Mesenchymal stem cell (in vitro differentiated cells and primary cell): ENCODE measurements around the gene DKK3.

Experiments
- DNase-seq: peaks from one replicate; pipeline ENCODE4 v3.0.0-alpha.2; 2013
- H2AFZ ChIP-seq: one replicate; pipeline ENCODE4 v1.6.1; 2013; ENCODE audit warnings: low read depth, mild to moderate bottlenecking, control low read depth, inconsistent platforms, low read length, moderate library complexity
- H2AK5ac ChIP-seq: 2 replicates; pipeline ENCODE4 v1.6.1; 2013; ENCODE audit warnings: low read length, moderate library complexity, mild to moderate bottlenecking, inconsistent platforms; ENCODE audit not compliant: severe bottlenecking
- H2BK120ac ChIP-seq: one replicate; pipeline ENCODE4 v1.6.1; 2013; ENCODE audit warnings: low read depth, mild to moderate bottlenecking, inconsistent platforms, low read length, moderate library complexity
- H2BK12ac ChIP-seq, 2 experiments: one replicate each; pipeline ENCODE4 v1.6.1; 2013; ENCODE audit warnings: inconsistent platforms in 2 of 2, low read length in 2 of 2, mild to moderate bottlenecking in 2 of 2, moderate library complexity in 2 of 2, control low read depth in 1 of 2
- H2BK15ac ChIP-seq: one replicate; pipeline ENCODE4 v1.6.1; 2013; ENCODE audit warnings: mild to moderate bottlenecking, low read depth, inconsistent platforms; ENCODE audit not compliant: poor library complexity, severe bottlenecking
- H2BK5ac ChIP-seq: 2 replicates; pipeline ENCODE4 v1.6.1; 2013; ENCODE audit warnings: low read depth, mild to moderate bottlenecking, low read length, control low read depth, inconsistent platforms; ENCODE audit not compliant: poor library complexity, severe bottlenecking
- H3K14ac ChIP-seq, 2 experiments: one replicate each; pipeline ENCODE4 v1.6.1; 2013; ENCODE audit warnings: inconsistent platforms in 2 of 2, low read length in 2 of 2, control low read depth in 1 of 2, mild to moderate bottlenecking in 1 of 2, moderate library complexity in 1 of 2
- H3K18ac ChIP-seq, 2 experiments: one replicate each; pipeline ENCODE4 v1.6.1; 2013; ENCODE audit warnings: inconsistent platforms in 2 of 2, low read length in 2 of 2, control low read depth in 1 of 2, low read depth in 1 of 2, mild to moderate bottlenecking in 1 of 2
- H3K23ac ChIP-seq, 2 experiments: one replicate each; pipeline ENCODE4 v1.6.1; 2013; ENCODE audit warnings: inconsistent platforms in 2 of 2, low read length in 2 of 2, mild to moderate bottlenecking in 2 of 2, moderate library complexity in 2 of 2, control low read depth in 1 of 2
- H3K27ac ChIP-seq: 2 replicates; pipeline ENCODE4 v1.5.1; 2013; ENCODE audit warnings: mild to moderate bottlenecking, moderate library complexity, low read length, control low read depth, inconsistent platforms; ENCODE audit not compliant: poor library complexity, severe bottlenecking
- H3K27me3 ChIP-seq, 2 experiments: 2 replicates each; pipeline versions ENCODE4 v1.6.1 to v1.7.0; 2013; ENCODE audit warnings: low read length in 2 of 2, mild to moderate bottlenecking in 2 of 2, moderate library complexity in 2 of 2, control low read depth in 1 of 2, inconsistent platforms in 1 of 2; ENCODE audit not compliant: control insufficient read depth in 1 of 2, insufficient read depth in 1 of 2
- H3K36me3 ChIP-seq, 2 experiments: 2 replicates each; pipeline versions ENCODE4 v1.6.1 to v1.7.0; 2013; ENCODE audit warnings: low read length in 2 of 2, control low read depth in 1 of 2, inconsistent platforms in 1 of 2, low read depth in 1 of 2, mild to moderate bottlenecking in 1 of 2; ENCODE audit not compliant: insufficient read depth in 2 of 2, control insufficient read depth in 1 of 2
- H3K4ac ChIP-seq, 2 experiments: one replicate each; pipeline ENCODE4 v1.6.1; 2013; ENCODE audit warnings: inconsistent platforms in 2 of 2, low read length in 2 of 2, mild to moderate bottlenecking in 2 of 2, moderate library complexity in 2 of 2, control low read depth in 1 of 2, low read depth in 1 of 2
- H3K4me1 ChIP-seq: 2 replicates; pipeline ENCODE4 v1.6.1; 2013; ENCODE audit warnings: low read depth, low read length, control low read depth; ENCODE audit not compliant: control insufficient read depth, insufficient read depth
- H3K4me2 ChIP-seq: 2 replicates; pipeline ENCODE4 v1.6.1; 2013; ENCODE audit warnings: low read length, mild to moderate bottlenecking, inconsistent platforms; ENCODE audit not compliant: poor library complexity, severe bottlenecking
- H3K4me3 ChIP-seq, 2 experiments: 2 replicates each; pipeline versions ENCODE4 v1.5.1 to v1.7.0; 2013; ENCODE audit warnings: low read length in 2 of 2, mild to moderate bottlenecking in 2 of 2, control low read depth in 1 of 2, low read depth in 1 of 2; ENCODE audit not compliant: insufficient read depth in 1 of 2
- H3K79me1 ChIP-seq: replicated peaks from 2 replicates; pipeline ENCODE4 v1.6.1; 2013; ENCODE audit warnings: mild to moderate bottlenecking, control low read depth, low read length, inconsistent platforms; ENCODE audit not compliant: poor library complexity, severe bottlenecking
- H3K9ac ChIP-seq: 2 replicates; pipeline ENCODE4 v1.7.0; 2013; ENCODE audit warnings: mild to moderate bottlenecking, low read length, moderate library complexity
- H3K9me3 ChIP-seq: 2 replicates; pipeline ENCODE4 v1.7.0; 2013; ENCODE audit warnings: mild to moderate bottlenecking, low read length; ENCODE audit not compliant: control insufficient read depth
- H4K8ac ChIP-seq: one replicate; pipeline ENCODE4 v1.6.1; 2013; ENCODE audit warnings: inconsistent platforms, mild to moderate bottlenecking, low read length, moderate library complexity
- H4K91ac ChIP-seq: one replicate; pipeline ENCODE4 v1.6.1; 2013; ENCODE audit warnings: mild to moderate bottlenecking, low read length, inconsistent platforms
- WGBS: methylation state at CpG from one replicate; pipeline ENCODE4 v1.1.7; 2013; ENCODE audit warnings: mixed read lengths; 5-methylcytosine and 5-hydroxymethylcytosine counted together

DKK3 gene

GRCh38 chr11:11965656-11966353 lies 42.6 kb downstream of the DKK3 start:
- no peak overlapping the region for H3K4me3 ChIP-seq
- H2BK12ac ChIP-seq = no peak overlapping the region
- no peak overlapping the region for H2BK15ac ChIP-seq
- H2AFZ ChIP-seq = no peak overlapping the region
- no peak overlapping the region for H3K14ac ChIP-seq
- H3K4me1 ChIP-seq = peaks cover 7% of the 10 kb centered on the region
- no peaks in the 10 kb centered on the region for H3K27me3 ChIP-seq
- no peak for DNase-seq
- H3K79me1 ChIP-seq = peaks cover 29% of the 10 kb centered on the region
- no peak overlapping the region for H2AK5ac ChIP-seq
- no peaks in the 10 kb centered on the region for H3K9me3 ChIP-seq
- H3K27ac ChIP-seq = no peak overlapping the region
- H3K36me3 ChIP-seq = peaks cover 10 to 74% of the 10 kb centered on the region in 2 experiments
- WGBS = over 99% methylated on average over 7 of the region's 10 CpGs
- no peak overlapping the region for H4K91ac ChIP-seq
- no peak overlapping the region for H3K9ac ChIP-seq
- no peak overlapping the region for H3K4ac ChIP-seq
- H3K4me2 ChIP-seq = no peak overlapping the region
- no peak overlapping the region for H2BK120ac ChIP-seq
- H4K8ac ChIP-seq = no peak overlapping the region
- no peak overlapping the region for H2BK5ac ChIP-seq
- H3K18ac ChIP-seq = no peak overlapping the region
- no peak overlapping the region for H3K23ac ChIP-seq

- H3K23ac ChIP-seq = peak overlapping the region in 1 of 2 experiments; percentile 23
- H3K4me2 ChIP-seq = no peak overlapping the region
- peaks cover 7% of the 10 kb centered on the region for H3K4me1 ChIP-seq
- peaks cover 12 to 74% of the 10 kb centered on the region in 2 experiments for H3K36me3 ChIP-seq
- H3K18ac ChIP-seq = no peak overlapping the region
- H4K91ac ChIP-seq = no peak overlapping the region
- no peak overlapping the region for H2AK5ac ChIP-seq
- H3K4me3 ChIP-seq = no peak overlapping the region
- H2AFZ ChIP-seq = no peak overlapping the region
- no peak overlapping the region for H3K14ac ChIP-seq
- no peak for DNase-seq
- 93% methylated on average over 3 of the region's 3 CpGs for WGBS
- H2BK15ac ChIP-seq = no peak overlapping the region
- no peak overlapping the region for H2BK5ac ChIP-seq
- no peak overlapping the region for H3K27ac ChIP-seq
- no peak overlapping the region for H3K9ac ChIP-seq
- no peaks in the 10 kb centered on the region for H3K27me3 ChIP-seq
- H3K9me3 ChIP-seq = no peaks in the 10 kb centered on the region
- H2BK12ac ChIP-seq = no peak overlapping the region
- no peak overlapping the region for H3K4ac ChIP-seq
- H4K8ac ChIP-seq = no peak overlapping the region
- peaks cover 25% of the 10 kb centered on the region for H3K79me1 ChIP-seq
- no peak overlapping the region for H2BK120ac ChIP-seq
Observed at GRCh38 chr11:11965192-11965591, 43.2 kb downstream of the DKK3 start.

- Histone ChIP-seq H3K79me1 (peaks cover 24% of the 10 kb centered on the region), H2BK5ac (no peak overlapping the region), H2AFZ (no peak overlapping the region), H2BK15ac (no peak overlapping the region), H3K23ac (no peak overlapping the region), H3K4ac (no peak overlapping the region), H3K18ac (no peak overlapping the region), H3K36me3 (peaks cover 16 to 75% of the 10 kb centered on the region in 2 experiments), H3K4me2 (no peak overlapping the region), H3K4me1 (peaks cover 7% of the 10 kb centered on the region), H3K9ac (no peak overlapping the region), H4K91ac (no peak overlapping the region), H2BK120ac (no peak overlapping the region), H4K8ac (no peak overlapping the region), H3K14ac (no peak overlapping the region), H2AK5ac (no peak overlapping the region), H3K27me3 (no peaks in the 10 kb centered on the region), H2BK12ac (no peak overlapping the region), H3K4me3 (no peak overlapping the region), H3K27ac (no peak overlapping the region), H3K9me3 (no peaks in the 10 kb centered on the region)
- no peak for DNase-seq
- WGBS = 95% methylated on average over 5 of the region's 5 CpGs
Observed at GRCh38 chr11:11964774-11965150, 43.7 kb downstream of the DKK3 start.

- Histone ChIP-seq H4K8ac (no peak overlapping the region), H2AFZ (no peak overlapping the region), H3K18ac (no peak overlapping the region), H2BK120ac (no peak overlapping the region), H2BK15ac (no peak overlapping the region), H3K9ac (no peak overlapping the region), H3K23ac (no peak overlapping the region), H3K4ac (no peak overlapping the region), H2AK5ac (no peak overlapping the region), H3K4me1 (peaks cover 7% of the 10 kb centered on the region), H3K14ac (no peak overlapping the region), H3K9me3 (no peaks in the 10 kb centered on the region), H3K27ac (no peak overlapping the region), H3K4me3 (no peak overlapping the region), H3K27me3 (no peaks in the 10 kb centered on the region), H3K36me3 (peaks cover 19 to 71% of the 10 kb centered on the region in 2 experiments), H4K91ac (no peak overlapping the region), H3K79me1 (peaks cover 19% of the 10 kb centered on the region), H3K4me2 (no peak overlapping the region), H2BK12ac (no peak overlapping the region), H2BK5ac (no peak overlapping the region)
- WGBS = 95% methylated on average over 15 of the region's 15 CpGs
- DNase-seq = no peak
Observed at GRCh38 chr11:11963842-11964773, 44.3 kb downstream of the DKK3 start.
